Naive thymus-derived CD8-positive, alpha-beta T cell (primary cell): Measurements from ENCODE around the gene ZAP70. TPM values are rescaled to one million over a fixed set of nuclear protein-coding genes. Genes with fewer than 3 reads are reported as not detected.

Experiments
- ATAC-seq, 2 donors: fragments of 150-1000 bp; cut with Tn5 transposase in 1 of 2; sonication (Bioruptor Pico), chemical (Tn5 transposase) in 1 of 2; 1 replicate in 1 of 2; 2 replicates in 1 of 2; pipeline ENCODE4 v1.10.0; 2021; ENCODE audit warnings: mild to moderate bottlenecking in 2 of 2, moderate library complexity in 2 of 2
- POLR2A ChIA-PET: fragments of 350-600 bp; sonication (Branson Sonifier 250); formaldehyde crosslinking; loops from one replicate; lab custom pipeline; 2021; ENCODE audit warnings: antibody characterized with exemption; lab: Charles Lee
- DNase-seq, 10 donors: peaks; one replicate each; pipeline versions ENCODE4 v3.0.0 to v3.0.0-alpha.2; 2020 to 2022
- H3K27ac Mint-ChIP-seq, 10 donors: one replicate each; pipeline ENCODE4 v1.8.0; 2020 to 2022; ENCODE audit warnings: mild to moderate bottlenecking in 10 of 10, mixed read lengths in 10 of 10, moderate library complexity in 4 of 10, inconsistent platforms in 1 of 10
- H3K27me3 Mint-ChIP-seq, 5 donors: one replicate each; pipeline ENCODE4 v1.8.0; 2021 to 2022; ENCODE audit warnings: mixed read lengths in 5 of 5
- H3K36me3 Mint-ChIP-seq, 3 donors: one replicate each; pipeline ENCODE4 v1.8.0; 2020 to 2022; ENCODE audit warnings: mixed read lengths in 3 of 3, mild to moderate bottlenecking in 2 of 3, inconsistent platforms in 1 of 3
- H3K4me1 Mint-ChIP-seq, 4 donors: one replicate each; pipeline ENCODE4 v1.8.0; 2021 to 2022; ENCODE audit warnings: mixed read lengths in 4 of 4
- H3K4me3 Mint-ChIP-seq, 10 donors: one replicate each; pipeline ENCODE4 v1.8.0; 2020 to 2022; ENCODE audit warnings: mild to moderate bottlenecking in 10 of 10, mixed read lengths in 10 of 10, moderate library complexity in 6 of 10, inconsistent platforms in 1 of 10
- H3K9me3 Mint-ChIP-seq, 9 donors: one replicate each; pipeline ENCODE4 v1.8.0; 2020 to 2022; ENCODE audit warnings: mixed read lengths in 9 of 9, mild to moderate bottlenecking in 3 of 9, inconsistent platforms in 1 of 9, moderate library complexity in 1 of 9
- polyA plus RNA-seq, 3 donors: library from polyadenylated mRNA; unstranded; fragments of 300-500 nt; fragmentation: Illumina TruSeq; gene quantifications; one replicate each; pipeline ENCODE4 v1.2.3, GENCODE V29; 2021
- total RNA-seq, 8 experiments: library from RNA in 2 of 8; stranded (reverse) in 2 of 8; gene quantifications; one replicate each; pipeline ENCODE4 v1.2.3 and lab custom pipeline; 2021 to 2026

Gene ZAP70
- total and polyA plus RNA-seq, 5 experiments from 2014 or later, result 131 to 503 (median 168) TPM

DNA sequence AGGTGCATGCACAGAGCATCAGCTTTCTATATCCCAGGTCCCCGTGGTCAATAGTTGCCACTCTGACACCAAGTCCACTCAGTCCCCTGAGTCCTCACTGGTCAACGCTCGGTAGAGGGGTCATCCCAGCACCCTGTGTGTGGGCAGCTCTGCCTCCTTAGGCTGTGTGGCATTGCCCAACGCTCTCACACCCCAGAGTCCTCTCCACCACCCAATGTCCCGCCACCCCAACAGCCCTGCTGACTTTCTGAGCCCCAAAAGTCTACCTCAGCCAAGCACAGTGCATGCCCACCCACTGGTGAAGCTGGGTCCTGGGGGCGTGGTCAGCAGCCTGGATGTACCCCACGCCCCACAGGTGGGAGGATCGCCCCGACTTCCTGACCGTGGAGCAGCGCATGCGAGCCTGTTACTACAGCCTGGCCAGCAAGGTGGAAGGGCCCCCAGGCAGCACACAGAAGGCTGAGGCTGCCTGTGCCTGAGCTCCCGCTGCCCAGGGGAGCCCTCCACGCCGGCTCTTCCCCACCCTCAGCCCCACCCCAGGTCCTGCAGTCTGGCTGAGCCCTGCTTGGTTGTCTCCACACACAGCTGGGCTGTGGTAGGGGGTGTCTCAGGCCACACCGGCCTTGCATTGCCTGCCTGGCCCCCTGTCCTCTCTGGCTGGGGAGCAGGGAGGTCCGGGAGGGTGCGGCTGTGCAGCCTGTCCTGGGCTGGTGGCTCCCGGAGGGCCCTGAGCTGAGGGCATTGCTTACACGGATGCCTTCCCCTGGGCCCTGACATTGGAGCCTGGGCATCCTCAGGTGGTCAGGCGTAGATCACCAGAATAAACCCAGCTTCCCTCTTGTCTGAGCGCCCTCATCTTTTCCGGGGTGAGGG lies 25.9 kb downstream of the ZAP70 start:
- no peak for ATAC-seq
- DNase-seq, result no peak
- Mint-ChIP-seq H3K27me3 (no peaks in the 10 kb centered on the region), H3K36me3 (peaks cover 0 to 58% (median 5%) of the 10 kb centered on the region in 3 donors), H3K4me1 (peaks cover 28 to 60% (median 52%) of the 10 kb centered on the region in 4 donors), H3K4me3 (peak overlapping the region in 1 of 10 donors; percentile 69), H3K9me3 (no peaks in the 10 kb centered on the region), H3K27ac (peak overlapping the region in 8 of 10 donors; percentile 17 to 92 (median 68))
- POLR2A ChIA-PET, result interaction anchor here (1.4 to 11.6 kb wide), 2 partner anchors 11 to 26 kb away, joined by 3 to 159 read pairs; partner anchors contain the start of gene ZAP70

DNA sequence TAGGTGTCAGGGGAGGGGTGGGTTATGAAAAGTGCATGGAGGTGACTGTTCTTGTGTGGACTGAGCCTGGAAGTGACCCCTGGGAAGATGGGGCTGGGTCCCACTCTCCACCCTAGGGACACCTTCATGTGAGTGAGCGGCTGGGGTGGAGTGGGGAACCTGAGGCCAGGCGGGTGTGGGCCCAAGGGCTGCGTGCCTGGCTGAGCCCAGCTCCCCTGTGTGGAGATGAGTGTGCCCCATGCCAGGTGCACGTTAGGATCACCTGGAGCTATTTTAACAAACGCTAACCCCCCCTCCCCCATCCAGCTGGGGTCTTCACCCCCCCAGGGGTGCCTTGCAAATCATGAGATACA lies 26.5 kb downstream of the ZAP70 start:
- no peaks in the 10 kb centered on the region for H3K9me3 Mint-ChIP-seq
- H3K4me1 Mint-ChIP-seq, result peaks cover 30 to 63% (median 57%) of the 10 kb centered on the region in 4 donors
- no peak for ATAC-seq
- H3K27me3 Mint-ChIP-seq, result no peaks in the 10 kb centered on the region
- POLR2A ChIA-PET, result interaction anchor here (1.4 to 11.6 kb wide), 3 partner anchors 8 to 27 kb away, joined by 3 to 159 read pairs (median 5); partner anchors contain the start of gene ZAP70
- DNase-seq, result peak in 1 of 10 donors; percentile 26
- no peak overlapping the region for H3K4me3 Mint-ChIP-seq
- peaks cover 0 to 53% (median 5%) of the 10 kb centered on the region in 3 donors for H3K36me3 Mint-ChIP-seq
- peak overlapping the region in 3 of 10 donors; percentile 65 to 89 (median 74) for H3K27ac Mint-ChIP-seq

DNA sequence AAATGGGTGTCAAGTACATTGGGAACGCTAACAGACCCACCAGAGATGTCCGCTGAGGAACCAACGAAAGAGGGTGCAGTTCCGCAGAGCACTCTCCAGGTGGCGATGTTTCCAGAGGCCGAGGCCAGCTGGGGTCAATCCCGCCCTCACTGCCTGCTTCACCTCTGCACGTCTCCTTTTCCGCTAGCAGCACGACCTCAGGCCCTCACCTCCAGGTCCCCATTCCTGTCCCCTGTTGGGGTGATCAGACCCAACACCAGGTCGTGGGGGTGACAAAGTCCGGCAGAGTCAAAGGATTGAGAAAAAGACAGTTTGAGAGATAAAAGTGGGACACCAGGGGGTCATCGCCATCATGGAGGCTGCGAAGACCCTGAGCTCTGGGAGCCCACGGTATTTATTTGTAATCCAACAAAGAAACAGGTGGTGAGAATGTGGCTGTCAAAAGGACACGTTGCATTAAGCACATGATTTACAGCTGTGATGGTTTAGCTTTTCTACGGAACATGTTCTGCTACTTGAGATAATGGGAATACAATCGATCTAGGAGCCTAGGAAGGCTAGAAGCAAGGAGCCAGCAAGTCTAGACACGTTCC lies 27.3 kb downstream of the ZAP70 start:
- DNase-seq (peak in 7 of 10 donors; percentile 20 to 65 (median 43)), ATAC-seq (peak; percentile 55 to 59)
- Mint-ChIP-seq H3K4me3 (peak overlapping the region in 2 of 10 donors; percentile 4 to 18), H3K4me1 (peaks cover 33 to 68% (median 63%) of the 10 kb centered on the region in 4 donors), H3K27me3 (no peaks in the 10 kb centered on the region), H3K9me3 (no peaks in the 10 kb centered on the region), H3K27ac (peak overlapping the region; percentile 22 to 90 (median 77)), H3K36me3 (peaks cover 0 to 47% (median 5%) of the 10 kb centered on the region in 3 donors)
- POLR2A ChIA-PET, result interaction anchor here (0.6 to 11.6 kb wide), 8 partner anchors 9 to 150 kb away, joined by 3 to 159 read pairs (median 4); partner anchors contain the start of gene ZAP70

DNA sequence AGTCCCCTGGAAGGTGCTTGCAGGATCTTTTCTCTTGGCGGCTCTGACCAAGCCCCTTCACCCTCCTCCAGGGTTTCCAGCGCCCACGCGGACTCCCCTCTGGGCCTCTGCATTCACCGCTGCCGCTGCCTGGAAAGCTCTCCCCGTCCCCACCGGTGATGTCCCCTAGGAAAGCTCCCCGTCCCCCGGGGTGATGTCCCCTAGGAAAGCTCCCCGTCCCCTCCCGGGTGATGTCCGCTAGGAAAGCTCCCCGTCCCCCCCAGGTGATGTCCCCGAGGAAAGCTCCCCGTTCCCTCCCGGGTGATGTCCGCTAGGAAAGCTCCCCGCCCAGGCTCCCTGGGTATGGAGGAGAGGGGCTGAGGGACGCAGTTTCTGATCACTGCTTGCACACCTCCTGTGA lies 27.9 kb downstream of the ZAP70 start:
- H3K27me3 Mint-ChIP-seq, result no peaks in the 10 kb centered on the region
- H3K27ac Mint-ChIP-seq, result peak overlapping the region in 9 of 10 donors; percentile 70 to 95 (median 83)
- POLR2A ChIA-PET, result interaction anchor here (0.7 to 11.6 kb wide), 6 partner anchors 9 to 28 kb away, joined by 3 to 159 read pairs (median 4); partner anchors contain the start of gene ZAP70
- ATAC-seq (no peak), DNase-seq (no peak)
- peaks cover 0 to 45% (median 5%) of the 10 kb centered on the region in 3 donors for H3K36me3 Mint-ChIP-seq
- H3K4me1 Mint-ChIP-seq, result peaks cover 36 to 73% (median 66%) of the 10 kb centered on the region in 4 donors
- H3K9me3 Mint-ChIP-seq, result no peaks in the 10 kb centered on the region
- peak overlapping the region in 1 of 10 donors; percentile 20 for H3K4me3 Mint-ChIP-seq

DNA sequence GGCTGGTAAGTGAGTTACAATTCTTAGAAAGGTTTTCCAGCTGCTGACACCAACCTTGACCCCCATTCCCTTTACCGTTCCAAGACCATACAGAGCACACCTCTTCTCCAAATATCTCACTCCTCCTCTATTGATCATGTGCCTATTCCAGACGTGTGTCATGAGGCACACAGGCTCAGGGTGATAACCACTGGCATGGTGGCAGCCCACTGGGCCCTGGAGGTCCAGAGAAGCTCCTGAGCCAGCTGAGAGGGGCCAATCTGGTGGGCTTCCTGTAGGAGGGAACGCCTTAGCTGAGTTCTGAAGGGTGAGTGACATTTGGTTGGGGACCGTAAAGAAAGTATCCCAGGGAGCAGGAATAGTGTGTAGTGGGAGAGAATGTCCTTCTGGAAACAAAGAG lies 28.3 kb downstream of the ZAP70 start:
- ATAC-seq, result no peak
- H3K36me3 Mint-ChIP-seq, result peaks cover 0 to 40% (median 5%) of the 10 kb centered on the region in 3 donors
- H3K27me3 Mint-ChIP-seq, result no peaks in the 10 kb centered on the region
- peaks cover 36 to 77% (median 67%) of the 10 kb centered on the region in 4 donors for H3K4me1 Mint-ChIP-seq
- peak overlapping the region in 6 of 10 donors; percentile 9 to 39 (median 28) for H3K4me3 Mint-ChIP-seq
- no peaks in the 10 kb centered on the region for H3K9me3 Mint-ChIP-seq
- DNase-seq, result no peak
- POLR2A ChIA-PET, result interaction anchor here (1.4 to 11.6 kb wide), 5 partner anchors 10 to 28 kb away, joined by 3 to 159 read pairs (median 6); partner anchors contain the start of gene ZAP70
- peak overlapping the region; percentile 70 to 95 (median 86) for H3K27ac Mint-ChIP-seq

DNA sequence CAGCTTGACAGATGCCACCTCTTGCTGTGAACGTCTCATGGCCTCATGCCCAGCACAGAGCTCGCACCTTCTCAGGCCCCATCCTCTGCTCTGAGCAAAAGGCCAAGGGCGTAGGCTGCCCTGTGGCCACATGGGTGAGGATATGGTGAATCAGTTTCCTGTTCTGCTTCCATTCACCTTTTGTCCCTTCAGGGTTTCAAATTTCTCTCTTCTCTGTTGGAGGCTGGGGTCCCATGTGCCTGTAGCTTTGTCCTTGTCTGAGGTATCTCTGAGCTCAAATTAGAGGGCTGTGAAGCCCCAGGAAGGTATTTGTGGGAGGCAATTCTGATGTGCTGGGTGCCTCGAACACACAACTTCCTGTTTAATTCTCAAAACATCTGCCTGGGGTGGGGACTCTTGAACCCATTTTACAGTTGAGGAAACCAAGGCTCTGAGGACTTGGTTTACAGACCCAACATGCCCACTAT lies 29.0 kb downstream of the ZAP70 start:
- Mint-ChIP-seq H3K27ac (peak overlapping the region; percentile 70 to 95 (median 86)), H3K36me3 (peaks cover 0 to 33% (median 2%) of the 10 kb centered on the region in 3 donors), H3K4me1 (peaks cover 38 to 82% (median 70%) of the 10 kb centered on the region in 4 donors), H3K9me3 (no peaks in the 10 kb centered on the region), H3K27me3 (no peaks in the 10 kb centered on the region), H3K4me3 (peak overlapping the region in 7 of 10 donors; percentile 9 to 44 (median 32))
- POLR2A ChIA-PET, result interaction anchor here (0.8 to 11.6 kb wide), 4 partner anchors 11 to 44 kb away, joined by 3 to 159 read pairs (median 5); partner anchors contain the start of gene ZAP70
- ATAC-seq (peak; percentile 36 to 38), DNase-seq (peak in 1 of 10 donors; percentile 19)

DNA sequence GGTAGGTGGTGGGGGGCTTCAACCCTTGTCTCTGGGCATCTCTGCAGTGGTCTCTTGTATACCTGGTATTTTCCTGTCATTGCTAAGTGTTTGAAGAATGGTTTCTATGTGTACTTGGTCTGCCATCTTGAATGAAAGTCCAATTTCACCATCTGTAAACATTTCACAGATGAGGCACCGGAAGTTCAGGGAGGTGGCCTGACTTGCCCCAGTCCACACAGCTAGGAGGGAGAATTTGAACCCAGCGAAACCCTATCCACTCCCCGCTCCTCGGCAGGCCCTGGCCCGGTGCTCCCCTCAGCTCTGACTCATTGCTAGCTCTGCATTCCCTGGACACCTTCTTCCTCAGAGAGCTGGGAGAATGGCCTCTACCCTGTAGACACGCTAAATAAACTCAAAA lies 30.5 kb downstream of the ZAP70 start:
- ATAC-seq (no peak), DNase-seq (no peak)
- H3K27ac Mint-ChIP-seq, result peak overlapping the region; percentile 72 to 90 (median 84)
- peaks cover 0 to 19% (median 2%) of the 10 kb centered on the region in 3 donors for H3K36me3 Mint-ChIP-seq
- no peaks in the 10 kb centered on the region for H3K9me3 Mint-ChIP-seq
- H3K4me1 Mint-ChIP-seq, result peaks cover 40 to 85% (median 76%) of the 10 kb centered on the region in 4 donors
- H3K27me3 Mint-ChIP-seq, result no peaks in the 10 kb centered on the region
- POLR2A ChIA-PET, result interaction anchor here (1.1 to 11.6 kb wide), 3 partner anchors 11 to 31 kb away, joined by 3 to 159 read pairs (median 4); partner anchors contain the start of gene ZAP70
- H3K4me3 Mint-ChIP-seq, result no peak overlapping the region

DNA sequence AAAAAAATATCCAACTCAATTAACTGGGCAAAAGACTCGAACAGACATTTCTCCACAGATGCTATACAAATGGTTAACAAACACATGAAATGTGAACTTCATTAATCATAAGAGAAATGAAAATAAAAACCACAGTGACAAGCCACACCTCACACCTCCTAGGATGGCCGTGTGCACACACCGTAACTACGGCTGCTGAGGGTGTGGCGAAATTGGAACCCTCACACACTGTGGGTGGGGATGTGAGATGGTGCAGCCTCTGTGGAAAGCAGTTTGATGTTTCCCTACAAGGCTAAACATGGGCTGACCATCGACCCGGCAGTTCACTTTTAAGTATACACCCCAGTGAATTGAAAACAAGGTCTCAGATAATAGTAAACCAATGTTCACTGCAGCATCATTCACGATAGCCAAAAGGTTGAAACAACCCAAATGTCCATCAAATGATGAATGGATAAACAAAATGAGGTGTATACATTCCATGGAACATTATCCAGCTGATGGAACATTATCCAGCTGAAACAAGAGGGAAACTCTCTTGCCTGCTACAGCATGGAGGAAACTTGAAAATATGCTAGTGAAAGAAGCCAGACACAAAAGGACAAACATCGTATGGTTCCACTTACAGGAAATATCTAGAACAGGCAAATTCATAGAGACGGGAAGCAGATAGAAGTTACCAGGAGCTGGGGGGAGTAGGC lies 32.2 kb downstream of the ZAP70 start:
- POLR2A ChIA-PET, result interaction anchor here (11.6 kb wide), 1 partner anchor 32 kb away, joined by 159 read pairs; the partner anchor contains the start of gene ZAP70
- Mint-ChIP-seq H3K4me1 (peaks cover 41 to 77% (median 75%) of the 10 kb centered on the region in 4 donors), H3K4me3 (peak overlapping the region in 7 of 10 donors; percentile 0 to 37 (median 17)), H3K27ac (peak overlapping the region; percentile 4 to 87 (median 54)), H3K36me3 (peaks cover 0 to 9% (median 0%) of the 10 kb centered on the region in 3 donors), H3K27me3 (no peaks in the 10 kb centered on the region), H3K9me3 (no peaks in the 10 kb centered on the region)
- ATAC-seq (peak; percentile 39 to 69), DNase-seq (peak in 1 of 10 donors; percentile 22)

DNA sequence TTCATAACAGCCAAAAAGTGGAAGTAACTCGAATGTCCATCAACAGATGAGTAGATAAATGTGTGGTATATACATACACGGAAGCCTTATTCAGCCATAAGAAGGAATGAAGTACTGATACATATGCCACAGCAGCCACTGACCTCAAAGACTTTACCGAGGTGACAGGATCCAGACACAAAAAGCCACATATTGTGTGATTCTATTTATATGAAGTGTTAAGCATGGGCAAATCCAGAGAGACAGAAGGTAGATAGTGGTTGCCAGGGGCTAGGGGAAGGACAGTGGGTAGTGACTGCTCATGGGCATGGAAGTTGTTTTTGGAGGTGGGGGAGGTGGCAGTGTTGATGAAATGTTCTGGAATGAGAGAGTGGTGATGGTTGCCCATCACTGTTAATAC lies 33.9 kb downstream of the ZAP70 start:
- H3K27me3 Mint-ChIP-seq, result no peaks in the 10 kb centered on the region
- H3K4me3 Mint-ChIP-seq, result peak overlapping the region in 1 of 10 donors; percentile 22
- DNase-seq (no peak), ATAC-seq (no peak)
- POLR2A ChIA-PET, result interaction anchor here (0.7 to 1.3 kb wide), 2 partner anchors 14 to 157 kb away, joined by 3 read pairs; no protein-coding TSS in a partner anchor
- H3K9me3 Mint-ChIP-seq, result no peaks in the 10 kb centered on the region
- peaks cover 0 to 5% (median 0%) of the 10 kb centered on the region in 3 donors for H3K36me3 Mint-ChIP-seq
- peaks cover 32 to 61% (median 59%) of the 10 kb centered on the region in 4 donors for H3K4me1 Mint-ChIP-seq
- H3K27ac Mint-ChIP-seq, result peak overlapping the region in 9 of 10 donors; percentile 6 to 80 (median 55)

DNA sequence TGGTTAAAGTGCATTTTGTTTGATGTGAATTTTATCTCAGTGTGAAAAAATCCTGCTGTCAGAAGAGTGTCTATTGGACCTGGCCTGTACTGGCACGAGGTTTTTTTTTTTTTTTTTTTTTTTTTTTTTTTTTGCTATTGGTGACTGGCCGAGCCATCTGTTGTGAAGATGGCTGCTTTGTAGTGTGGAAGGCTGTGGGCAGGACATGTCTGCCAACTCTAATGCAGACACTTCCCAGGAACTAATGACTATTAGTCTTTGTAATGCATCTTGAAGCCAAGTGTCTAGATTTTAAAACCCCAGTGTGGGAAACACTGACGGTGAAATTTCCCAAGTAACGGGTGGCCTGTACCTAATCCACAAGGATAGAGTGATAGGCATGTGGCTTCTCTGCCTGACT lies 34.3 kb downstream of the ZAP70 start:
- DNase-seq (no peak), ATAC-seq (no peak)
- POLR2A ChIA-PET, result interaction anchor here (0.7 to 1.7 kb wide), 3 partner anchors 14 to 157 kb away, joined by 3 to 9 read pairs (median 3); partner anchors contain the start of gene ZAP70
- Mint-ChIP-seq H3K36me3 (peaks cover 0 to 7% (median 0%) of the 10 kb centered on the region in 3 donors), H3K4me3 (peak overlapping the region in 1 of 10 donors; percentile 22), H3K4me1 (peaks cover 31 to 56% (median 55%) of the 10 kb centered on the region in 4 donors), H3K27me3 (no peaks in the 10 kb centered on the region), H3K9me3 (no peaks in the 10 kb centered on the region), H3K27ac (peak overlapping the region in 7 of 10 donors; percentile 9 to 80 (median 55))

DNA sequence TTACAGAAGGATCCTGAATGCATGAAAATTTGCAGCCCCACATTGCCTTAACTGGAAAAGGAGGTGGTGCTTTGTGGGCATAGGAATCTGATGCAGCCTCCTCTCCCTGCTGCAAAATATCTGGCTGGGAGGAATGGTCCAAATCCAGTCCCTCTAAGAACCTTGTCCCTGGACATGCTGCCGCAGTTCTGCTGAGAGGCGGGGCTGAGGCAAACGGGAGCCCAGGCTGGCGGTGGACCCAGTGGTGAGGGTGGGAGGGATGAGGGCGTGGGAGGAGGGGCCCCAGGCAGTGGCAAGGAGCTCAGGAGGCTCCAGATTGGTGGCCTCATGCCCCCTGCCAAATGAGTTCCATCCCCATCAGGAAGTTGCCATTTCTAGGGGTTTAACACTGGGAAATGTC lies 36.2 kb downstream of the ZAP70 start:
- peaks cover 22 to 40% (median 38%) of the 10 kb centered on the region in 4 donors for H3K4me1 Mint-ChIP-seq
- no peaks in the 10 kb centered on the region for H3K27me3 Mint-ChIP-seq
- DNase-seq, result no peak
- H3K36me3 Mint-ChIP-seq, result peaks cover 0 to 15% (median 0%) of the 10 kb centered on the region in 3 donors
- no peaks in the 10 kb centered on the region for H3K9me3 Mint-ChIP-seq
- ATAC-seq, result no peak
- no peak overlapping the region for H3K4me3 Mint-ChIP-seq
- POLR2A ChIA-PET, result interaction anchor here (0.8 to 1.4 kb wide), 5 partner anchors 9 to 50 kb away, joined by 3 to 9 read pairs (median 3); no protein-coding TSS in a partner anchor
- H3K27ac Mint-ChIP-seq, result peak overlapping the region in 1 of 10 donors; percentile 87
